Activated CD4-positive, alpha-beta T cell treated with anti-CD3 and anti-CD28 coated beads, Interleukin-2, amount 10 ng/mL, durations not matched to agents 7 days and 5 days (primary cell): Measurements from ENCODE around the gene KDM4E. TPM values are rescaled to one million over a fixed set of nuclear protein-coding genes. Genes with fewer than 3 reads are reported as not detected.
"Not testable (repeated sequence)": the region's sequence is repeated elsewhere in the genome, so short reads cannot be mapped to it uniquely, and the experiment has no call there.

ENCODE experiments used
- CTCF ChIA-PET: fragments of 350-600 bp; sonication (Branson Sonifier 250); formaldehyde crosslinking; loops from one replicate; lab custom pipeline; 2021; ENCODE audit warnings: antibody characterized with exemption; lab: Charles Lee
- POLR2A ChIA-PET: fragments of 350-600 bp; sonication (Branson Sonifier 250); formaldehyde crosslinking; loops from one replicate; lab custom pipeline; 2021; ENCODE audit warnings: antibody characterized with exemption; lab: Charles Lee
- DNase-seq: peaks from one replicate; pipeline ENCODE4 v3.0.0-alpha.2; 2020
- H3K27ac Mint-ChIP-seq: one replicate; pipeline ENCODE4 v1.8.0; 2021; ENCODE audit warnings: mild to moderate bottlenecking, moderate library complexity, mixed read lengths
- H3K27me3 Mint-ChIP-seq: one replicate; pipeline ENCODE4 v1.8.0; 2021; ENCODE audit warnings: mixed read lengths
- H3K36me3 Mint-ChIP-seq: one replicate; pipeline ENCODE4 v1.8.0; 2021; ENCODE audit warnings: low read depth, mixed read lengths
- H3K4me1 Mint-ChIP-seq: one replicate; pipeline ENCODE4 v1.8.0; 2021; ENCODE audit warnings: mixed read lengths
- H3K4me3 Mint-ChIP-seq: one replicate; pipeline ENCODE4 v1.8.0; 2021; ENCODE audit warnings: mild to moderate bottlenecking, moderate library complexity, mixed read lengths
- H3K9me3 Mint-ChIP-seq: one replicate; pipeline ENCODE4 v1.8.0; 2021; ENCODE audit warnings: mixed read lengths
- total RNA-seq, 2 experiments: library from RNA; stranded (reverse); gene quantifications; one replicate each; pipeline ENCODE4 v1.2.3, GENCODE V29; 2021

The KDM4E gene
- total RNA-seq, 2 experiments from 2014 or later: not detected

DNA sequence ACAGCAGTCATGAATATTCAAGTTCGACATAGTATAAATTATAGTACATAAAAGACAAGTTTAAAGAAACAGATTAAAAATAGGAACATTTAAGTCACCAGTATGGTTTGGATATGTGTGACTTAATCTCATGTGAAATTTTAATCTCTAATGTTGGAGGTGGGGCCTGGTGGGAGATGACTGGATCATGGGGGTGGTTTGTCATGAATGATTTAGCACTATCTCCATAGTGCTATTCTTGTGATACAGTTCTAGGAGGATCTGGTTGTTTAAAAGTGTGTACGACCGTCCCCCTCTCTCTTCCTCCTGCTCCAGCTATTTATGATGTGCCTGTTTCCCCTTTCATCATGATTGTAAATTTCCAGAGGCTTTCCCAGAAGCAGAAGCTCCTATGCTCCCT lies 3.3 kb downstream of the KDM4E start:
- DNase-seq: no peak
- CTCF ChIA-PET: no interaction called here
- POLR2A ChIA-PET: no interaction called here
- H3K27ac Mint-ChIP-seq: no peak overlapping the region
- no peaks in the 10 kb centered on the region for H3K9me3 Mint-ChIP-seq
- H3K4me3 Mint-ChIP-seq: no peak overlapping the region
- H3K36me3 Mint-ChIP-seq: no peaks in the 10 kb centered on the region
- H3K27me3 Mint-ChIP-seq: peaks cover 3% of the 10 kb centered on the region
- H3K4me1 Mint-ChIP-seq: no peaks in the 10 kb centered on the region

DNA sequence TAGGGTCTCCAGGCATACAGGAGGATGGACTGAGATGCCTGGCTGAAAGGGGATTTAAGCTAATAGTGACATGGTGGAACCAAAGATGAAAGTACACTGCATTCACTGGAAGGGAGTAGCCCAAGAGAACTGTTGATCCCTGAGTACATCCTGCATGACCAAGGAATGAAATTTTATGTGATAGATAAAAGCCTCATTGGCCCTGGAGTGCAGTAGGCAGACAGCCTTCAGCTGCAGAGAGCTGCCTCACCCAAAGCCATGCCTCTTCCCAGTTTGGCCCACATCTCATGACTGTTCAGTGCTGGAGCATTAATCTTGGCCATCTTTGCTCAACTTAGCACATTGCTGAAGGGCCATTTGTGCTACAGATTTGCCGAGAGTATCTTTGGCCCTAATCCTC lies 8.0 kb downstream of the KDM4E start:
- Mint-ChIP-seq H3K27ac (no peak overlapping the region), H3K4me1 (no peaks in the 10 kb centered on the region), H3K9me3 (no peaks in the 10 kb centered on the region), H3K36me3 (no peaks in the 10 kb centered on the region), H3K4me3 (no peak overlapping the region), H3K27me3 (peaks cover 23% of the 10 kb centered on the region)
- ChIA-PET CTCF (no interaction called here), POLR2A (interaction anchor here (0.6 kb wide), 1 partner anchor 75 kb away, joined by 3 read pairs; no protein-coding TSS in a partner anchor)
- DNase-seq: no peak

- Mint-ChIP-seq H3K4me3 (no peak overlapping the region), H3K9me3 (no peaks in the 10 kb centered on the region), H3K27ac (no peak overlapping the region), H3K4me1 (no peaks in the 10 kb centered on the region), H3K36me3 (no peaks in the 10 kb centered on the region), H3K27me3 (peaks cover 32% of the 10 kb centered on the region)
- DNase-seq: no peak
- POLR2A ChIA-PET: no interaction called here
- CTCF ChIA-PET: no interaction called here
Measured at GRCh38 chr11:95035316-95035715, 10.3 kb downstream of the KDM4E start.

GRCh38 chr11:95037356-95038035 lies 12.4 kb downstream of the KDM4E start:
- DNase-seq, H3K4me3 Mint-ChIP-seq, H3K36me3 Mint-ChIP-seq, H3K9me3 Mint-ChIP-seq, H3K27ac Mint-ChIP-seq, POLR2A ChIA-PET, H3K4me1 Mint-ChIP-seq: not testable (repeated sequence)
- CTCF ChIA-PET: interaction anchor here (0.8 to 1.2 kb wide), 2 partner anchors 19 kb away, joined by 3 to 4 read pairs; no protein-coding TSS in a partner anchor
- peaks cover 34% of the 10 kb centered on the region for H3K27me3 Mint-ChIP-seq

GRCh38 chr11:95042239-95042638 lies 17.2 kb downstream of the KDM4E start:
- peaks cover 43% of the 10 kb centered on the region for H3K27me3 Mint-ChIP-seq
- no peak overlapping the region for H3K27ac Mint-ChIP-seq
- CTCF ChIA-PET: no interaction called here
- H3K4me3 Mint-ChIP-seq: no peak overlapping the region
- H3K9me3 Mint-ChIP-seq: no peaks in the 10 kb centered on the region
- H3K36me3 Mint-ChIP-seq: no peaks in the 10 kb centered on the region
- DNase-seq: no peak
- POLR2A ChIA-PET: no interaction called here
- no peaks in the 10 kb centered on the region for H3K4me1 Mint-ChIP-seq

DNA sequence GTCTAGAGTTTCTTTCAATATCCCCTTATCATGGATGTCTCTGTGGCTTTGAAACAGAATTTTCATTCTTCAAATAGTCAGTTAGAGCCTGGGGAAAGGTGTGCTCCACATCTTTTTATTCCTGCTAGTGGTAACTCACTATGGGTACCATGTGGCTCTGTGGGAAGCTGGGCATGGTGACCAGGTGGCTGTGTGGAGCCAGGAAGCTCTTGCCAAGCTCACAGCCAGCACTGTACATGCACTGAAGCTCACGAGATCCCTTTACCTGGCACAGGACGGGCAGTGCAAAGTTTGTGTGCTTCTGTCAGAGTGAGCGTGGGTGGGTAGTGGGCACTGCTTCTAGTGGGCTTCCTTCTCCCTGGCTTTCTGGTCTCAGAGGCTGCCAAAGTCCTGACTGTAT lies 17.8 kb downstream of the KDM4E start:
- H3K4me3 Mint-ChIP-seq: no peak overlapping the region
- CTCF ChIA-PET: no interaction called here
- no peaks in the 10 kb centered on the region for H3K36me3 Mint-ChIP-seq
- H3K9me3 Mint-ChIP-seq: no peaks in the 10 kb centered on the region
- no peak for DNase-seq
- no peaks in the 10 kb centered on the region for H3K4me1 Mint-ChIP-seq
- POLR2A ChIA-PET: no interaction called here
- peaks cover 45% of the 10 kb centered on the region for H3K27me3 Mint-ChIP-seq
- no peak overlapping the region for H3K27ac Mint-ChIP-seq

DNA sequence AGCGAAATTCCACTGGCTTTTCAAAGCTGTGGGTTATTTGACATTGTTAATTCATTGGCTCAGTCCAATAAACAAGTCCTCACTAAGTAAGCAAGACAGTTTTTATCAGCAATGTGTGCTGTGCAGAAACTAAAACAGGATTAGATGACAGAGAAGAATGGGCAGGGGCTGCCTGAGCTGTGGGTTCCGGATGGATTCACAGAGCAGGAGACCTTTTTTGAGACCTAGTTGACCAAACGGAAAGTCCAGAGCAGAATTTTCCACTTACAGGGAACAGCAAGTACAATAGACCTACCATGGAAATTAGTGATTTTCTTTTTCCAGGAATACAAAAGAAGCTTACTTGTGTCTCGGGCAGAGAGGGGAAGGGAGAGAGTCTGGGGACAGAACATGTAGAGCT lies 19.0 kb downstream of the KDM4E start:
- H3K27ac Mint-ChIP-seq: no peak overlapping the region
- DNase-seq: no peak
- no peaks in the 10 kb centered on the region for H3K9me3 Mint-ChIP-seq
- H3K27me3 Mint-ChIP-seq: peaks cover 38% of the 10 kb centered on the region
- H3K36me3 Mint-ChIP-seq: no peaks in the 10 kb centered on the region
- H3K4me3 Mint-ChIP-seq: no peak overlapping the region
- ChIA-PET POLR2A (no interaction called here), CTCF (interaction anchor here (0.6 to 1.6 kb wide), 2 partner anchors 70 to 879 kb away, joined by 3 read pairs; no protein-coding TSS in a partner anchor)
- H3K4me1 Mint-ChIP-seq: no peaks in the 10 kb centered on the region

GRCh38 chr11:95045812-95046211 lies 20.8 kb downstream of the KDM4E start:
- DNase-seq: no peak
- no peaks in the 10 kb centered on the region for H3K4me1 Mint-ChIP-seq
- peaks cover 38% of the 10 kb centered on the region for H3K27me3 Mint-ChIP-seq
- H3K9me3 Mint-ChIP-seq: no peaks in the 10 kb centered on the region
- ChIA-PET POLR2A (no interaction called here), CTCF (interaction anchor here (0.5 kb wide), 1 partner anchor 565 kb away, joined by 4 read pairs; no protein-coding TSS in a partner anchor)
- no peak overlapping the region for H3K4me3 Mint-ChIP-seq
- no peak overlapping the region for H3K27ac Mint-ChIP-seq
- H3K36me3 Mint-ChIP-seq: no peaks in the 10 kb centered on the region

DNA sequence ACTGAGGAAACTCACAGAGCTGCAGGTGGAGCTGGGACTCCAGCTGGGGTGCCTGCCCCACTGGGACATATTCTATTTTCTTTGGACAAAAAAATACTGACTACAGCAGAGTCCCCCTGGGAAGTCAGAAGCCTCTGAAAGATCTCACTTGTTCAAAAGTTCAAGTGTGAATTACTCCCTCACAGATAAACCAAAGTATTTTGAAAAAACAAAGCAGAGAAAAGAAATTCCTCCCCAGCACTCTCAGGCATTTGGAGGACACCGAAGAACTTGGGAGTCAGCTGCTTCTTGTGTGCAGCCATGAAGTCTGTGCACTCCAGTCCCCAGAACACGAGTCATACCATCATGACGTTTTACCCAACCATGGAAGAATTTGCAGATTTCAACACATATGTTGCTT lies 24.1 kb downstream of the KDM4E start, which contains the start of gene KDM4F:
TSS of gene KDM4F (plus strand) at position 301 of the 400 bp plus-strand sequence.
- H3K9me3 Mint-ChIP-seq, H3K27ac Mint-ChIP-seq, H3K36me3 Mint-ChIP-seq, POLR2A ChIA-PET, H3K4me1 Mint-ChIP-seq, DNase-seq, H3K4me3 Mint-ChIP-seq: not testable (repeated sequence)
- H3K27me3 Mint-ChIP-seq: peaks cover 41% of the 10 kb centered on the region
- CTCF ChIA-PET: interaction anchor here (1.2 kb wide), 1 partner anchor 8 kb away, joined by 3 read pairs; no protein-coding TSS in a partner anchor

GRCh38 chr11:95050595-95051202 lies 25.6 kb downstream of the KDM4E start:
- no peak overlapping the region for H3K4me3 Mint-ChIP-seq
- H3K27ac Mint-ChIP-seq: no peak overlapping the region
- no peaks in the 10 kb centered on the region for H3K36me3 Mint-ChIP-seq
- no peaks in the 10 kb centered on the region for H3K9me3 Mint-ChIP-seq
- no peaks in the 10 kb centered on the region for H3K4me1 Mint-ChIP-seq
- H3K27me3 Mint-ChIP-seq: peaks cover 40% of the 10 kb centered on the region
- POLR2A ChIA-PET: no interaction called here
- DNase-seq: no peak
- CTCF ChIA-PET: interaction anchor here (0.5 kb wide), 1 partner anchor 651 kb away, joined by 3 read pairs; no protein-coding TSS in a partner anchor

- no peaks in the 10 kb centered on the region for H3K4me1 Mint-ChIP-seq
- H3K36me3 Mint-ChIP-seq: no peaks in the 10 kb centered on the region
- peaks cover 28% of the 10 kb centered on the region for H3K27me3 Mint-ChIP-seq
- POLR2A ChIA-PET: no interaction called here
- CTCF ChIA-PET: no interaction called here
- no peak for DNase-seq
- H3K27ac Mint-ChIP-seq: no peak overlapping the region
- no peak overlapping the region for H3K4me3 Mint-ChIP-seq
- H3K9me3 Mint-ChIP-seq: no peaks in the 10 kb centered on the region
Measured at GRCh38 chr11:95054356-95054755, 29.3 kb downstream of the KDM4E start.

GRCh38 chr11:95055283-95055897 lies 30.3 kb downstream of the KDM4E start:
- POLR2A ChIA-PET: no interaction called here
- peaks cover 34% of the 10 kb centered on the region for H3K27me3 Mint-ChIP-seq
- CTCF ChIA-PET: interaction anchor here (1.2 kb wide), 1 partner anchor 12 kb away, joined by 3 read pairs; no protein-coding TSS in a partner anchor

GRCh38 chr11:95057959-95058358 lies 32.9 kb downstream of the KDM4E start:
- ChIA-PET POLR2A (no interaction called here), CTCF (interaction anchor here (0.5 kb wide), 1 partner anchor 1301 kb away, joined by 5 read pairs; no protein-coding TSS in a partner anchor)
- no peak overlapping the region for H3K27ac Mint-ChIP-seq
- H3K36me3 Mint-ChIP-seq: no peaks in the 10 kb centered on the region
- DNase-seq: no peak
- no peak overlapping the region for H3K4me3 Mint-ChIP-seq
- H3K4me1 Mint-ChIP-seq: no peaks in the 10 kb centered on the region
- no peaks in the 10 kb centered on the region for H3K9me3 Mint-ChIP-seq
- peaks cover 50% of the 10 kb centered on the region for H3K27me3 Mint-ChIP-seq

More at GRCh38 chr11:95055283-95055897, 30.3 kb downstream of the KDM4E start:
- no peaks in the 10 kb centered on the region for H3K9me3 Mint-ChIP-seq
- no peak overlapping the region for H3K4me3 Mint-ChIP-seq
- no peak overlapping the region for H3K27ac Mint-ChIP-seq
- no peaks in the 10 kb centered on the region for H3K36me3 Mint-ChIP-seq
- no peak for DNase-seq
- no peaks in the 10 kb centered on the region for H3K4me1 Mint-ChIP-seq
